ENCODE data around the gene ECM2.

GRCh38 chr9:92496396-92497176, 39.2 kb downstream of the ECM2 start:
- no peak for TF ChIP-seq POLR2A (IDR thresholded peaks at IDR 0.05)
- no peak for TF ChIP-seq CTCF (IDR thresholded peaks at IDR 0.05)

All from Peyer's patch (tissue), 4 donors.